Smooth muscle cell (in vitro differentiated cells): ENCODE data around the gene FPR3. TPM values are rescaled to one million over a fixed set of nuclear protein-coding genes. Genes with fewer than 3 reads are reported as not detected.
A peak's percentile ranks its signal among the peaks of the same experiment; 100 is the strongest.

ENCODE experiments used
- DNase-seq: peaks from one replicate; lab custom pipeline; 2025; ENCODE audit not compliant: unreplicated experiment; lab: John Stamatoyannopoulos, UW
- H2AFZ ChIP-seq: fragments of 200-600 bp; sonication (generic); 2 replicates; pipeline ENCODE4 v1.6.0; 2016; ENCODE audit warnings: antibody characterized with exemption, low read depth, mild to moderate bottlenecking
- H3F3A ChIP-seq: fragments of 200-600 bp; sonication (generic); 2 replicates; pipeline ENCODE4 v1.6.0; 2017; ENCODE audit warnings: antibody characterized with exemption, low read depth
- H3K27ac ChIP-seq: fragments of 200-600 bp; sonication (generic); 2 replicates; pipeline ENCODE4 v1.5.1; 2016; ENCODE audit warnings: low read depth, mild to moderate bottlenecking
- H3K27me3 ChIP-seq: fragments of 200-600 bp; sonication (generic); 2 replicates; pipeline ENCODE4 v1.6.1; 2016; ENCODE audit warnings: low read depth, mild to moderate bottlenecking
- H3K36me3 ChIP-seq: fragments of 200-600 bp; sonication (generic); 2 replicates; pipeline ENCODE4 v1.5.1; 2016; ENCODE audit warnings: low read depth
- H3K4me1 ChIP-seq: fragments of 200-600 bp; sonication (generic); 2 replicates; pipeline ENCODE4 v1.5.1; 2016; ENCODE audit warnings: low read depth
- H3K4me2 ChIP-seq: fragments of 200-600 bp; sonication (generic); 2 replicates; pipeline ENCODE4 v1.6.0; 2016; ENCODE audit warnings: mild to moderate bottlenecking
- H3K4me3 ChIP-seq: fragments of 200-600 bp; sonication (generic); 2 replicates; pipeline ENCODE4 v1.5.1; 2016; ENCODE audit warnings: mild to moderate bottlenecking
- H3K79me2 ChIP-seq: fragments of 200-600 bp; sonication (generic); 2 replicates; pipeline ENCODE4 v1.6.0; 2016; ENCODE audit warnings: low read depth, mild to moderate bottlenecking
- H3K9ac ChIP-seq: fragments of 200-600 bp; sonication (generic); 2 replicates; pipeline ENCODE4 v1.6.0; 2016; ENCODE audit warnings: low read depth
- H3K9me3 ChIP-seq: fragments of 200-600 bp; sonication (generic); replicated peaks from 2 replicates; pipeline ENCODE4 v1.5.1; 2016; ENCODE audit warnings: low read depth
- H4K20me1 ChIP-seq: fragments of 200-600 bp; sonication (generic); 2 replicates; pipeline ENCODE4 v1.6.0; 2016; ENCODE audit warnings: low read depth
- CTCF ChIP-seq: fragments of 200-600 bp; sonication (generic); IDR thresholded peaks from 2 replicates; pipeline ENCODE4 v1.5.1; 2017; ENCODE audit warnings: borderline replicate concordance, mild to moderate bottlenecking, antibody characterized with exemption; ENCODE audit not compliant: insufficient read depth, poor library complexity, severe bottlenecking
- WGBS: methylation state at CpG from one replicate; pipeline ENCODE4 v1.1.7; 2016; ENCODE audit warnings: low lambda C conversion rate; 5-methylcytosine and 5-hydroxymethylcytosine counted together
- polyA plus RNA-seq: library from polyadenylated mRNA; unstranded; fragments of >200 nt; fragmentation: Nextera tagmentation; extraction: Ambion mirVana; gene quantifications from 2 replicates; pipeline ENCODE4 v1.2.1, GENCODE V29; 2016
- total RNA-seq: library from RNA; depleted of rRNA; stranded (reverse); fragments of >200 nt; gene quantifications from 2 replicates; pipeline ENCODE4 v1.2.3, GENCODE V29; 2014

The FPR3 gene
- total and polyA plus RNA-seq, 2 experiments from 2014 or later, result not detected

- no peaks in the 10 kb centered on the region for H3K4me1 ChIP-seq
- DNase-seq, result no peak
- no peak overlapping the region for H2AFZ ChIP-seq
- H3F3A ChIP-seq, result no peaks in the 10 kb centered on the region
- H3K9me3 ChIP-seq, result no peaks in the 10 kb centered on the region
- H3K9ac ChIP-seq, result no peak overlapping the region
- TF ChIP-seq CTCF, result no peak
- 61% methylated on average over 3 of the region's 3 CpGs for WGBS
- no peaks in the 10 kb centered on the region for H3K27me3 ChIP-seq
- H3K79me2 ChIP-seq, result no peaks in the 10 kb centered on the region
- H3K4me2 ChIP-seq, result no peak overlapping the region
- H4K20me1 ChIP-seq, result no peaks in the 10 kb centered on the region
- H3K27ac ChIP-seq, result no peak overlapping the region
- H3K4me3 ChIP-seq, result no peak overlapping the region
- no peaks in the 10 kb centered on the region for H3K36me3 ChIP-seq
Observed at GRCh38 chr19:51781999-51782398, 13.0 kb upstream of the FPR3 start.

GRCh38 chr19:51783372-51783771 is 11.6 kb upstream of the FPR3 start:
- DNase-seq, result no peak
- Histone ChIP-seq H3K27me3 (no peaks in the 10 kb centered on the region), H3K4me1 (no peaks in the 10 kb centered on the region), H4K20me1 (no peaks in the 10 kb centered on the region), H3F3A (no peaks in the 10 kb centered on the region), H3K36me3 (no peaks in the 10 kb centered on the region), H3K79me2 (no peaks in the 10 kb centered on the region), H3K27ac (no peak overlapping the region), H3K9ac (no peak overlapping the region), H2AFZ (no peak overlapping the region), H3K9me3 (no peaks in the 10 kb centered on the region), H3K4me3 (no peak overlapping the region), H3K4me2 (no peak overlapping the region)
- WGBS, result 49% methylated on average over 3 of the region's 3 CpGs
- TF ChIP-seq CTCF, result peak; percentile 19

- no peak for DNase-seq
- no peaks in the 10 kb centered on the region for H4K20me1 ChIP-seq
- no peak overlapping the region for H3K4me3 ChIP-seq
- no peak overlapping the region for H3K4me2 ChIP-seq
- no peak for TF ChIP-seq CTCF
- 67% methylated on average over 6 of the region's 6 CpGs for WGBS
- no peaks in the 10 kb centered on the region for H3K36me3 ChIP-seq
- no peak overlapping the region for H3K9ac ChIP-seq
- H2AFZ ChIP-seq, result no peak overlapping the region
- no peaks in the 10 kb centered on the region for H3K27me3 ChIP-seq
- no peaks in the 10 kb centered on the region for H3K9me3 ChIP-seq
- no peaks in the 10 kb centered on the region for H3K4me1 ChIP-seq
- no peaks in the 10 kb centered on the region for H3F3A ChIP-seq
- no peaks in the 10 kb centered on the region for H3K79me2 ChIP-seq
- no peak overlapping the region for H3K27ac ChIP-seq
Observed at GRCh38 chr19:51784109-51784785, 10.7 kb upstream of the FPR3 start.
